ENCODE results near the gene ATP1A4. TPM values are rescaled to one million over a fixed set of nuclear protein-coding genes. Genes with fewer than 3 reads are reported as not detected.

The ATP1A4 gene
- total RNA-seq, 1 donor from 2014 or later, result 1.2 TPM

Other genes with a start within 250 kb of the ATP1A4 start
- 184 TPM for gene TAGLN2, start 226.1 kb upstream of the ATP1A4 start, total RNA-seq
- 0.18 TPM for gene IGSF9, start 206.0 kb upstream of the ATP1A4 start, total RNA-seq
- gene SLAMF9, start 197.4 kb upstream of the ATP1A4 start, total RNA-seq, result 0.80 TPM
- gene PIGM, start 119.6 kb upstream of the ATP1A4 start, total RNA-seq, result 5.9 TPM
- 23.7 TPM for gene KCNJ10, start 81.4 kb upstream of the ATP1A4 start, total RNA-seq
- gene KCNJ9, start 70.1 kb upstream of the ATP1A4 start, total RNA-seq, result 0.18 TPM
- gene IGSF8, start 53.0 kb upstream of the ATP1A4 start, total RNA-seq, result 54.9 TPM
- gene ATP1A2, start 35.8 kb upstream of the ATP1A4 start, total RNA-seq, result 136 TPM
- 1.1 TPM for gene CASQ1, start 39.0 kb downstream of the ATP1A4 start, total RNA-seq
- 324 TPM for gene PEA15, start 53.8 kb downstream of the ATP1A4 start, total RNA-seq
- 142 TPM for gene DCAF8, start 110.9 kb downstream of the ATP1A4 start, total RNA-seq
- gene PEX19, start 133.5 kb downstream of the ATP1A4 start, total RNA-seq, result 71.1 TPM
- 147 TPM for gene COPA, start 191.6 kb downstream of the ATP1A4 start, total RNA-seq
- 64.7 TPM for gene NCSTN, start 191.8 kb downstream of the ATP1A4 start, total RNA-seq
- gene NHLH1, start 215.5 kb downstream of the ATP1A4 start, total RNA-seq, result not detected
- 7.1 TPM for gene VANGL2, start 249.0 kb downstream of the ATP1A4 start, total RNA-seq

All from sciatic nerve (tissue), 1 donor.